ENCODE measurements around the gene WFIKKN2. TPM values are rescaled to one million over a fixed set of nuclear protein-coding genes. Genes with fewer than 3 reads are reported as not detected.

WFIKKN2 gene
- total RNA-seq, 4 donors from 2014 or later = 0.73 to 6.0 TPM; not detected in 2

- Histone ChIP-seq H3K36me3 (no peaks in the 10 kb centered on the region), H3K27me3 (no peaks in the 10 kb centered on the region), H3K4me1 (peaks cover 0 to 2% of the 10 kb centered on the region in 2 donors), H3K4me3 (peak overlapping the region; percentile 91 to 99), H3K9me3 (no peaks in the 10 kb centered on the region), H3K27ac (peak overlapping the region; percentile 99)
- intact Hi-C loops (cut with DNase I; ENCODE audit: low total_unique reads) = loop anchor here (2.0 to 5.0 kb wide), 2 partner anchors 64 to 85 kb away; no protein-coding TSS in a partner anchor
- TF ChIP-seq CTCF (IDR thresholded peaks at IDR 0.05) = no peak
- no peak for TF ChIP-seq POLR2A (IDR thresholded peaks at IDR 0.05)
- peak in 1 of 2 donors; percentile 68 for DNase-seq
These were observed 31.6 kb downstream of the WFIKKN2 start for GRCh38 chr17:50866950-50867362.

DNA sequence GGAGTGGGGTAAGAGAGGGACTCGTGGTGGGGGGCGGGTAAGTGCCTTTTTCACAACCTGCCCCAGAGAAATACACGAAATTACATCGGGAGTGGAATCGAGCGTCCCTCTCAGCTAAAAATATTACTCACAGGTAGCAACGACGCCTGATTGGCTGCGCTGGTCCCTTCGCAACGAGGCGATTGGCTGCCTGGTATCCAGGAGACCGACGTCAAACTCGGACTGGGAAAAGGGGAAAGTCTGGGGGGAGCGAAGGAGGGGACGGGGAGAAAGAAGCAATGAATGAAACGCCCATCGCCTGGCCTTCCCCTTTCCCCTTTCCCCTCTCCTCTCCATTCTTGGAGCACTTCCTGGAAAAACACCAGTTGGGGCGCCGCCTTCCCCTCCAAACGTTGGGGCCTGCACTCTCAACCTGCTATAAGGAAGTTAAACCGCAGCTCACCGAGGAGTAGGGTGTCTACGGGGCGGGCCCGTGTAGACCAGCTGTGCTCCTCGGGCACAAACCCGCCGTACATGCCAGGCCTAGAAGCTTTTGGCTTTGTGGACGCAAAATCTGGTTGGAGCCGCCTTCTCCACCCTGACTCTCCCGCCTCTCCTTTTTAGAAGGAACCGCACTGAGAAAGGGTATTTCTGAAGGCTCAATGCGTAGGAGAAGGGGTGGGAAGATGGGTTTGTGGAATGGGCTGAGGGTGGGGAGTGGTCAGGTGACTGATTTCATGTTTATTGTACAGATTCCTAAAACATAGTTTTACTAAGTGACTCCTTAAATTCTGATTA lies 32.2 kb downstream of the WFIKKN2 start:
- DNase-seq = peak; percentile 90 to 94
- H3K9me3 ChIP-seq = no peaks in the 10 kb centered on the region
- no peaks in the 10 kb centered on the region for H3K36me3 ChIP-seq
- peak overlapping the region; percentile 99 for H3K27ac ChIP-seq
- no peaks in the 10 kb centered on the region for H3K4me1 ChIP-seq
- peak; percentile 50 to 64 for TF ChIP-seq POLR2A (IDR thresholded peaks at IDR 0.05)
- no peak for TF ChIP-seq CTCF (IDR thresholded peaks at IDR 0.05)
- intact Hi-C loops (cut with DNase I; ENCODE audit: low total_unique reads) = loop anchor here (2.0 to 5.0 kb wide), 2 partner anchors 63 to 85 kb away; no protein-coding TSS in a partner anchor
- H3K27me3 ChIP-seq = no peaks in the 10 kb centered on the region
- H3K4me3 ChIP-seq = peak overlapping the region; percentile 91 to 99

DNA sequence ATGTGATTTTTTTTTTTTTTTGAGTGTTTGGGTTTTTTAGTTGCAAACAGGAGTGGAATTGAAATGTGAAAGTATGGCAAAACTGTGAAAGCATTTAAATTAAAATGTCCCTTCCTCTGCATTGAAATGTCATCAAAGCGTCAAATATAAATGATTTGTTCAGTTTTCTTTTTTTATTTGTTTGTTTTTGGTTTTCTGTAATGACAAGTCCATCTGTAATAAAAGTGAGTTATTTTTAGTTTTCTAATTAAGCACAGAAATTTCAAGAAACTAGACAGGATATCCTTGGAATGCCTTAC lies 32.7 kb downstream of the WFIKKN2 start:
- H3K27ac ChIP-seq = peak overlapping the region; percentile 99
- TF ChIP-seq CTCF (IDR thresholded peaks at IDR 0.05) (no peak), POLR2A (IDR thresholded peaks at IDR 0.05) (no peak)
- no peaks in the 10 kb centered on the region for H3K4me1 ChIP-seq
- DNase-seq = no peak
- no peaks in the 10 kb centered on the region for H3K9me3 ChIP-seq
- intact Hi-C loops (cut with DNase I; ENCODE audit: low total_unique reads) = loop anchor here (5.0 kb wide), 1 partner anchor 84 kb away; no protein-coding TSS in a partner anchor
- no peaks in the 10 kb centered on the region for H3K36me3 ChIP-seq
- peak overlapping the region; percentile 91 to 99 for H3K4me3 ChIP-seq
- no peaks in the 10 kb centered on the region for H3K27me3 ChIP-seq

DNA sequence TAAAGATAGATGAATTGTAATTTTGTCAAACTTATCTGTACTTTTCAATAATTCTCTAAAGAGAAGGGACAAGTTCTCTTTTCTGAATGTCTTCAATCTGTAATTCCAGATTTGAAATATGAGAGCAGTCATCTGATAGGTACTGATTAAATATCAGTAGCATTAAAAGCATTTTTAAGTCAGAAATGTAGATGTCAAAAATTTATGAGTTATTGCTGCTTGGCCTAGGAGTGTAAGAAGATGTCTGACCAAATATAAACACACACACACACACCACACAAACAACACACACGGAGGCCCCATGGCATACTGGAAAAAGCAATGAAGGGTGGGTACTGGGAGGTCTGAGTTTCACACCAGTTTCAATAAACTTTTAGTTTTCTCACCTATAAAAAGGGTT lies 33.2 kb downstream of the WFIKKN2 start:
- intact Hi-C loops (cut with DNase I; ENCODE audit: low total_unique reads) = loop anchor here (5.0 kb wide), 1 partner anchor 84 kb away; no protein-coding TSS in a partner anchor
- peak overlapping the region; percentile 99 for H3K27ac ChIP-seq
- H3K4me1 ChIP-seq = no peaks in the 10 kb centered on the region
- no peaks in the 10 kb centered on the region for H3K9me3 ChIP-seq
- H3K4me3 ChIP-seq = no peak overlapping the region
- TF ChIP-seq POLR2A (IDR thresholded peaks at IDR 0.05) (no peak), CTCF (IDR thresholded peaks at IDR 0.05) (no peak)
- DNase-seq = no peak
- no peaks in the 10 kb centered on the region for H3K27me3 ChIP-seq
- H3K36me3 ChIP-seq = no peaks in the 10 kb centered on the region

DNA sequence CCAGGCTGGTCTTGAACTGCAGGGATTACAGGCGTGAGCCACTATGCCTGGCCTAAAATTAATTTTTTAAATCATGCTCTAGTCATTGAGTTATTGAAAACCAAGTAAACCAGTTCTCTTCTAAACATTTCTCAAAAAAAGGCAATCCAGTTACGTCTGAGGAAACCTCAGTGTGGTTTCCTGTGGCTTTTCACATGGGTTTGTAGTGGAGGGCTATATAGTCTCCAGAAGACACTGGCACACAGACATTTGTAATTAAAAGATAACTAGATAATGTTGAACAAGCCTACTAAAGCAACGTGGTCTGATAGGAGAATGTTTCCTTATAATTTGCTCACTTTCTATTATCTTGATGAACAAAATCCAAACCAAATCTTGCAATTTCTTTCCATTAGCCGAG lies 36.0 kb downstream of the WFIKKN2 start:
- no peak overlapping the region for H3K4me3 ChIP-seq
- no peak for DNase-seq
- no peak for TF ChIP-seq CTCF (IDR thresholded peaks at IDR 0.05)
- no peak for TF ChIP-seq POLR2A (IDR thresholded peaks at IDR 0.05)
- intact Hi-C loops (cut with DNase I; ENCODE audit: low total_unique reads) = no loop called here
- H3K27me3 ChIP-seq = no peaks in the 10 kb centered on the region
- H3K9me3 ChIP-seq = no peaks in the 10 kb centered on the region
- H3K36me3 ChIP-seq = no peaks in the 10 kb centered on the region
- H3K27ac ChIP-seq = no peak overlapping the region
- no peaks in the 10 kb centered on the region for H3K4me1 ChIP-seq

Measured in uterus (tissue), 4 donors.